Activated T-cell treated with anti-CD3 and anti-CD28 coated beads, Interleukin-2, amount 50 U/mL, for 72 hours (primary cell): Measurements from ENCODE around the gene NPHP4. TPM values are rescaled to one million over a fixed set of nuclear protein-coding genes. Genes with fewer than 3 reads are reported as not detected.

Experiments used
- ATAC-seq, 2 donors: fragments of 150-1000 bp; cut with Tn5 transposase; replicated peaks in 1 of 2; 2 replicates each; pipeline ENCODE4 v1.10.0; 2021; ENCODE audit warnings: moderate library complexity in 2 of 2, mild to moderate bottlenecking in 1 of 2
- DNase-seq, 2 donors: peaks; one replicate each; pipeline ENCODE4 v3.0.0; 2021 to 2022; ENCODE audit warnings: mixed read lengths in 1 of 2
- H3K27ac Mint-ChIP-seq: one replicate; pipeline ENCODE4 v1.8.0; 2022; ENCODE audit warnings: mild to moderate bottlenecking, moderate library complexity, mixed read lengths
- H3K27me3 Mint-ChIP-seq: one replicate; pipeline ENCODE4 v1.8.0; 2022; ENCODE audit warnings: low read depth, mixed read lengths
- H3K36me3 Mint-ChIP-seq, 2 donors: one replicate each; pipeline ENCODE4 v1.8.0; 2022; ENCODE audit warnings: mixed read lengths in 2 of 2, mild to moderate bottlenecking in 1 of 2; ENCODE audit not compliant: insufficient read depth in 2 of 2
- H3K4me1 Mint-ChIP-seq: one replicate; pipeline ENCODE4 v1.8.0; 2022; ENCODE audit warnings: low read depth, mixed read lengths
- H3K4me3 Mint-ChIP-seq, 2 donors: one replicate each; pipeline ENCODE4 v1.8.0; 2022; ENCODE audit warnings: mild to moderate bottlenecking in 2 of 2, mixed read lengths in 2 of 2, moderate library complexity in 2 of 2
- H3K9me3 Mint-ChIP-seq, 2 donors: one replicate each; pipeline ENCODE4 v1.8.0; 2022; ENCODE audit warnings: mixed read lengths in 2 of 2
- total RNA-seq, 2 donors: library from RNA; stranded (reverse); gene quantifications; one replicate each; pipeline ENCODE4 v1.2.3, GENCODE V29; 2022

The NPHP4 gene
- total RNA-seq, 2 donors from 2014 or later, result 12.3 to 14.5 TPM

DNA sequence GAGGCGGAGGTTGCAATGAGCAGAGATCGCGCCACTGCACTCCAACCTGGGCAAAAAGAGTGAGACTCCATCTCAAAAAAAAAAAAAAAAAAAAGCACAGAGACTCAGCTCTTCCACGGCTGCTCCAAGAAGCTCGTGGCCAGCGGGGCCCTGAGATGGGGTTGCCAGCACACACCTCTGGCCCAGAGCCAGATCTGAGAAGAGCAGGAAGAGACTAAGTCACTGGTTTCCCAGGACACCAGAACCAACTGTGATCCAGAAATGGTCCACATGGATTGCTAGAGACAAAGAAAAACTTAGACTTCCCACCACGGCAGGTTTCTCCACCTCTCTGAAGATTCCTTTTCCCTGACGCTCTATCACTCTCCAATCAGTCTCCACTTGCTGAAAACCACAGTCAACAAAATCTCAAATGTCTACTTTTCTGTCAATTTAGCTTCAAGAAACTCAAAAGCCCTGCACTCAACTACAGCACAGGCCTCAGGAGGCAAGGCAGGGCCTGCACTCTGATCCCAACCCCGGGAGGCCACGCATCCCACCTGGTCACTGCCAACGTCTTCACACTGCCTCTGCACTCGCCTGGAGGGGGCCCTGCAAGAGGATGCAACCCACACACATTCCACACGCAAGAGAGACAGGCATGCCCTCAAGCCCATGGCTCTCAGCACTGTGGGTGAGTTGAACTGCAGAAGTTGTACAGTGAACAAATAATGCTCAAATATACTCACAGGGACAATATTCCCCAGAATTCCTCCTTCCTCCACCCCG is 79.0 kb downstream of the NPHP4 start:
- H3K4me1 Mint-ChIP-seq, result peaks cover 8% of the 10 kb centered on the region
- H3K27ac Mint-ChIP-seq, result no peak overlapping the region
- no peaks in the 10 kb centered on the region for H3K27me3 Mint-ChIP-seq
- H3K4me3 Mint-ChIP-seq, result no peak overlapping the region
- DNase-seq (no peak), ATAC-seq (no peak)
- no peaks in the 10 kb centered on the region for H3K9me3 Mint-ChIP-seq
- H3K36me3 Mint-ChIP-seq, result no peaks in the 10 kb centered on the region

DNA sequence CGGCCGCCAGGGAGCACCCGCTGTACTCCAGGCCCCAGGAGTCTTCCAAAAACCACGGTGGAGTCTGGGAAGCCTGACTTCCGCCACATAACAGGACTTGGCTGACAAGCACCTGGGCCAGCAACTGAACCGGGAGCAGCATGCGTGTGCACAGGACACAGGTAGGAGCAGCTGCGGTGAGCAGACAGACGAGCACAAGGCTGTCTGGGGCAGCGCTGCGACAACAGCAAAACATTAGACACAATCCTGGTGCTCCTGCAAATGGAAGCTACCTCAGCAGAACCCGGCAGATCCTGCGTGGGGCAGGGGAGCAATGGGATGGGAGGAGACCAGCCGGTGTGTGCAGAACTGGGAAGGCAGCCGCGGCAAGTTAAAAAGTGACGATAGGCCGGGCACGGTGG is 80.4 kb downstream of the NPHP4 start:
- H3K36me3 Mint-ChIP-seq, result no peaks in the 10 kb centered on the region
- no peak overlapping the region for H3K4me3 Mint-ChIP-seq
- H3K4me1 Mint-ChIP-seq, result peaks cover 8% of the 10 kb centered on the region
- ATAC-seq, result no peak
- H3K27ac Mint-ChIP-seq, result no peak overlapping the region
- no peaks in the 10 kb centered on the region for H3K27me3 Mint-ChIP-seq
- DNase-seq, result no peak
- no peaks in the 10 kb centered on the region for H3K9me3 Mint-ChIP-seq

GRCh38 chr1:5911157-5911556 is 81.1 kb downstream of the NPHP4 start:
- no peak overlapping the region for H3K27ac Mint-ChIP-seq
- no peaks in the 10 kb centered on the region for H3K9me3 Mint-ChIP-seq
- no peaks in the 10 kb centered on the region for H3K27me3 Mint-ChIP-seq
- DNase-seq (no peak), ATAC-seq (no peak)
- H3K36me3 Mint-ChIP-seq, result no peaks in the 10 kb centered on the region
- H3K4me1 Mint-ChIP-seq, result peaks cover 6% of the 10 kb centered on the region
- no peak overlapping the region for H3K4me3 Mint-ChIP-seq

- Mint-ChIP-seq H3K27ac (no peak overlapping the region), H3K27me3 (no peaks in the 10 kb centered on the region), H3K36me3 (no peaks in the 10 kb centered on the region), H3K4me1 (peaks cover under 1% of the 10 kb centered on the region), H3K9me3 (no peaks in the 10 kb centered on the region), H3K4me3 (no peak overlapping the region)
- no peak for DNase-seq
- no peak for ATAC-seq
These were observed 81.6 kb downstream of the NPHP4 start for GRCh38 chr1:5910666-5911065.

- no peak for DNase-seq
- ATAC-seq, result no peak
- Mint-ChIP-seq H3K27me3 (no peaks in the 10 kb centered on the region), H3K4me1 (no peaks in the 10 kb centered on the region), H3K9me3 (no peaks in the 10 kb centered on the region), H3K27ac (no peak overlapping the region), H3K36me3 (no peaks in the 10 kb centered on the region), H3K4me3 (no peak overlapping the region)
These were observed 82.0 kb downstream of the NPHP4 start for GRCh38 chr1:5910276-5910620.

DNA sequence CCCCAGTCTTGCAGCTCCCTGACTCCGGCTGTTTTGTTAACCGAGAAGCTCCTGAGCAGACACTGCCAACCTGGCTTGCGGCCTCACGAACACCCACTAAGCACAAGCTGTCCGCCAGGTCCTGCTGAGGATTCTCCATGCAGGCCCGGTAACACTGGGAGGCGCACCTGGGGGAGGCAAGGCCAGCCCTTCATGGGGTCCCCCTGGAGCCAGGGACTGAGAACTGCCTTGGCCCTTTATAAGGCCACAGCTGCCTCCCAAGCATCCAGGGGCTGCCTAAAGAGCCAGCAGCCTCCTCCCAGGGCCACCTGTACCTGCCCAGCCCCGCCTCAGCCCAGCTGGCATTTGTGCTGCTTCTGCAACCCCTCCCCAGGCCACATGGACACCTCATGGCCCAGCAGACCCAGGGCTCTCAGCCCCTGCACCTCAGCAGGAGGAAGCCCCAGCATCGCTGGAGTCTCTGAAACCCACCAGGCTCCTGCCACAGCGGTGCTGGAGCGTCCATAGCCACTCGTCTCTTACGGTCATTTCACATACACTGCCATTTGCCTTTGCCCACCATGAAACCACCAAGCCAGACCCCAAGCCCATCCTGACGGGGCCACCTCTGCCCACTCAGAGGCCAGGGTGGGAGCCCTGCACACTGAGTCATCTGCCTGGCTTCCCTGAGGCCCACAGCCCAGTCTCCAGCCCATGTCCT is 82.5 kb downstream of the NPHP4 start:
- no peak for ATAC-seq
- no peaks in the 10 kb centered on the region for H3K9me3 Mint-ChIP-seq
- no peaks in the 10 kb centered on the region for H3K27me3 Mint-ChIP-seq
- no peak overlapping the region for H3K27ac Mint-ChIP-seq
- H3K4me3 Mint-ChIP-seq, result no peak overlapping the region
- DNase-seq, result no peak
- H3K36me3 Mint-ChIP-seq, result no peaks in the 10 kb centered on the region
- H3K4me1 Mint-ChIP-seq, result no peaks in the 10 kb centered on the region

DNA sequence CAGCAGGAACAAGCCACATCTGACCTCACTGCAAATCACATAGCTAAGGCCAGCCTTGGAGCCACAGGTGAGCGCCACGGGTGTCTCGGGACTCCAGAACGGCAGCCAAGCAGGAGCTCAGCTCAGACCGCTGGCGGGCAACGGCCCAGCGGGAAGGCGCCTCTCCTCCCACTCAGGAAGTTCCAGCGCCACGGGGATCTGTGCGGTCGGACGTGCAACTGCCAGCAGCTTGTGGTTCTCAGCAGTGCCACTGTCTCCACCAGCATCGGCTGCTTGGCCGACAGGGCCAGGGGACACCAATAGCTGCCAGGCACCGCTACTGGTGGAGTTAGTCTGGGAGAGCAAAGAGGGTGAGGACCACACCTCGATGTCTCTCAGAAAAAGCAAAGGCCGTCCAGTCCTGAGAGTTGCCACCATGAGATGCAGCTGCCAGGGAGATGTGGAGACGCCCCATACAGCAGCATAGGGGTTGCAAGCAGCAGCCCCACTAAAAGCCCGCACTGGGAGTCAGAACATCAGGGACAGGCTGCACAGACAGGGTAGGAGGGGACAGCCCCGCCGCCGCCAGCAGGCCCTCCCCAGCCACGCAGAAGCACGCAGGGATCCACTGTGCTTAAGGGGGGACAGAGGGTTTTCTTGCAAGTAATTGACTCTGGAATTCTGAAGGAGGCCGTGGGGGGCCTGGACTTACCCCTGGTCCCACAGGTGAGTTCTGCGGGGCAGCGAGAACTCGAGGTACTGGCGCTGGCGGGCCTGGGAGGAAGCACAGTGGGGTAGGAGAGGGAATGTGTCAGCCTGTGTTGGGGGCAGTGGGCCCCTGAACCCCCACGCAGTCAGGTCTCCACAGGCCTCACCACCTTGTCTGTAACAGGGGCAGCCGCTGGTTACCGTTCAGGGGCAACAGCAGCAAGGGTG is 83.5 kb downstream of the NPHP4 start:
- ATAC-seq (no peak), DNase-seq (no peak)
- H3K4me3 Mint-ChIP-seq, result no peak overlapping the region
- H3K9me3 Mint-ChIP-seq, result no peaks in the 10 kb centered on the region
- H3K4me1 Mint-ChIP-seq, result no peaks in the 10 kb centered on the region
- no peak overlapping the region for H3K27ac Mint-ChIP-seq
- no peaks in the 10 kb centered on the region for H3K36me3 Mint-ChIP-seq
- H3K27me3 Mint-ChIP-seq, result no peaks in the 10 kb centered on the region

GRCh38 chr1:5907966-5908365 is 84.3 kb downstream of the NPHP4 start:
- Mint-ChIP-seq H3K4me1 (no peaks in the 10 kb centered on the region), H3K36me3 (no peaks in the 10 kb centered on the region), H3K27ac (no peak overlapping the region), H3K9me3 (no peaks in the 10 kb centered on the region), H3K4me3 (no peak overlapping the region), H3K27me3 (no peaks in the 10 kb centered on the region)
- ATAC-seq (no peak), DNase-seq (no peak)

- H3K4me1 Mint-ChIP-seq, result no peaks in the 10 kb centered on the region
- H3K9me3 Mint-ChIP-seq, result no peaks in the 10 kb centered on the region
These were observed 84.8 kb downstream of the NPHP4 start for GRCh38 chr1:5907386-5907785.

GRCh38 chr1:5906966-5907365 is 85.3 kb downstream of the NPHP4 start:
- no peaks in the 10 kb centered on the region for H3K9me3 Mint-ChIP-seq
- H3K4me1 Mint-ChIP-seq, result no peaks in the 10 kb centered on the region
- H3K36me3 Mint-ChIP-seq, result no peaks in the 10 kb centered on the region
- H3K27ac Mint-ChIP-seq, result no peak overlapping the region
- no peak for DNase-seq
- ATAC-seq, result no peak
- H3K4me3 Mint-ChIP-seq, result no peak overlapping the region
- H3K27me3 Mint-ChIP-seq, result no peaks in the 10 kb centered on the region

More at GRCh38 chr1:5907386-5907785, 84.8 kb downstream of the NPHP4 start:
- Mint-ChIP-seq H3K27ac (no peak overlapping the region), H3K4me3 (no peak overlapping the region), H3K27me3 (no peaks in the 10 kb centered on the region), H3K36me3 (no peaks in the 10 kb centered on the region)
- no peak for ATAC-seq
- DNase-seq, result no peak

DNA sequence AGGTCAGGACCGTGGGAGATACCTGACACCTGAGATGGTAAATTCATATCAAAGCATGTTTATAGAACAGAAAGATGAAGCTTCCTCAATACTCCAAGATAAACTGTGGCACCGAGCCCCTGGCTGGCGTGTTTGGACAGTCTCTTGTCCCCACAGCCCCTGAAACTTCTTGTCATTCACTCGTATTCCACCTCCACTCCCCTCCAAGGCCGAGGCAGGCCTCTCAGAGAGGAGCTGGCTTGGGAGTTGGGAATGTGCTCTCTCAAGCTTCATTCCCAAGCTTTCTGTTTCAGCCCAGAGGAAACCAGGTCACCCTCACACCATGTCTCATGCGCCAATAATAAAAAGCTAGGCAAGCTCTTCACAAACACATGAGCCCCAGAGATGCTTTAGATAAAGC is 86.1 kb downstream of the NPHP4 start:
- Mint-ChIP-seq H3K36me3 (no peaks in the 10 kb centered on the region), H3K27me3 (no peaks in the 10 kb centered on the region), H3K9me3 (no peaks in the 10 kb centered on the region), H3K27ac (no peak overlapping the region), H3K4me1 (no peaks in the 10 kb centered on the region), H3K4me3 (no peak overlapping the region)
- ATAC-seq (no peak), DNase-seq (no peak)

DNA sequence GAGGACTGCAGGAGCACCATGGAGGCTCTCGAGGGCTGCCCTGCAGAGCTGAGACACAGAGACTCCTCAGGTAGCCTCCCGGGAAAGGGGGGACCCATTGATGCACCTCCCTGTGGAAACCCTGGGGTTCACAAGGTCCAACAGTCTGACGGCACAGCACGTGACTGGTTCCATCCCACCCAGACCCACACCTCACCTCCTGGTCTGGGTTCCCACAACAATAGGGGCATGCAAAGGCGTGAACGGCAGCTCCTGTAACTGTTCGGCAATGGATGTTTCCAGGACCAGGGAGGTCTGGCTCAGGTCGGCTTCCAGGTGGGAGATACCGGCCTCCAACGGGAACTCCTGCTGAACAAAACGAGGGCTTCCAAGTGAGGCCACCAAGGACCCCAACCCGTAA is 86.8 kb downstream of the NPHP4 start:
- no peak overlapping the region for H3K4me3 Mint-ChIP-seq
- no peak for DNase-seq
- no peak for ATAC-seq
- no peaks in the 10 kb centered on the region for H3K4me1 Mint-ChIP-seq
- H3K27ac Mint-ChIP-seq, result no peak overlapping the region
- no peaks in the 10 kb centered on the region for H3K9me3 Mint-ChIP-seq
- H3K27me3 Mint-ChIP-seq, result no peaks in the 10 kb centered on the region
- no peaks in the 10 kb centered on the region for H3K36me3 Mint-ChIP-seq

DNA sequence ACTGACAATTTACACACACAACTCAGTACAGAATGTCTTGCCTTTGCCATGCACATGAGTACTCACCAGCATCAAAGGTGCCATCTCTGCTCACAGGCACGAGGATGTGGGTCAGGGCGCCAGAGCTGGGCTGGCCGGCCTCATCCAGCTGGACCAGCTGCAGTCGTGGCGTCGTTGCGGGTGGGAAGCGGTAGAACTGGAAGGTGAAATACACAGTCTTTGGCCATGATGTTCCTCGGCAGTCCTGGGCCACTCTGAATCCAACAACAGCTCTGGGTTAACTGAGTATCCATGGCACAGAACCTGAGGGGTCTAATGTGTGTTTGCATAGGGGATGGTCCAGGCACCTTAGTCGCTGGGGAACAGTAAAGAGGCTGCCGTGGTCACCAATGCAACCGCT is 87.7 kb downstream of the NPHP4 start:
- Mint-ChIP-seq H3K4me3 (no peak overlapping the region), H3K4me1 (no peaks in the 10 kb centered on the region), H3K27ac (no peak overlapping the region), H3K27me3 (no peaks in the 10 kb centered on the region), H3K9me3 (no peaks in the 10 kb centered on the region), H3K36me3 (no peaks in the 10 kb centered on the region)
- ATAC-seq (no peak), DNase-seq (no peak)
